ENCODE results near the gene HDDC3.
A peak's percentile ranks its signal among the peaks of the same experiment; 100 is the strongest.
"Not testable (repeated sequence)": the region's sequence is repeated elsewhere in the genome, so short reads cannot be mapped to it uniquely, and the experiment has no call there.

Gene HDDC3

GRCh38 chr15:90909976-90910375, 22.4 kb downstream of the HDDC3 start:
- no peak overlapping the region for H3K27ac ChIP-seq (ENCODE audit: low read length)
- H3K36me3 ChIP-seq (ENCODE audit: control insufficient read depth in 2 of 2, insufficient read depth in 2 of 2, low read length in 2 of 2) = peaks cover 80 to 83% of the 10 kb centered on the region in 2 donors
- H3K27me3 ChIP-seq (ENCODE audit: control insufficient read depth in 1 of 2, insufficient read depth in 2 of 2, low read length in 2 of 2) = no peaks in the 10 kb centered on the region
- no peak overlapping the region for H3K4me3 ChIP-seq (ENCODE audit: low read length in 2 of 2)
- no peak overlapping the region for H3K9ac ChIP-seq (ENCODE audit: low read length in 2 of 2)
- no peaks in the 10 kb centered on the region for H3K4me1 ChIP-seq (ENCODE audit: control insufficient read depth, insufficient read depth, low read length)
- no peaks in the 10 kb centered on the region for H3K9me3 ChIP-seq (ENCODE audit: control insufficient read depth in 2 of 2, low read length in 2 of 2)

- not testable (repeated sequence) for H3K4me1 ChIP-seq (ENCODE audit: control insufficient read depth, insufficient read depth, low read length); H3K27ac ChIP-seq (ENCODE audit: low read length); H3K4me3 ChIP-seq (ENCODE audit: low read length in 2 of 2); H3K9me3 ChIP-seq (ENCODE audit: control insufficient read depth in 2 of 2, low read length in 2 of 2); H3K9ac ChIP-seq (ENCODE audit: low read length in 2 of 2); H3K27me3 ChIP-seq (ENCODE audit: control insufficient read depth in 1 of 2, insufficient read depth in 2 of 2, low read length in 2 of 2)
- peaks cover 79 to 81% of the 10 kb centered on the region in 2 donors for H3K36me3 ChIP-seq (ENCODE audit: control insufficient read depth in 2 of 2, insufficient read depth in 2 of 2, low read length in 2 of 2)
Observed at GRCh38 chr15:90909449-90909848, 22.9 kb downstream of the HDDC3 start.

DNA sequence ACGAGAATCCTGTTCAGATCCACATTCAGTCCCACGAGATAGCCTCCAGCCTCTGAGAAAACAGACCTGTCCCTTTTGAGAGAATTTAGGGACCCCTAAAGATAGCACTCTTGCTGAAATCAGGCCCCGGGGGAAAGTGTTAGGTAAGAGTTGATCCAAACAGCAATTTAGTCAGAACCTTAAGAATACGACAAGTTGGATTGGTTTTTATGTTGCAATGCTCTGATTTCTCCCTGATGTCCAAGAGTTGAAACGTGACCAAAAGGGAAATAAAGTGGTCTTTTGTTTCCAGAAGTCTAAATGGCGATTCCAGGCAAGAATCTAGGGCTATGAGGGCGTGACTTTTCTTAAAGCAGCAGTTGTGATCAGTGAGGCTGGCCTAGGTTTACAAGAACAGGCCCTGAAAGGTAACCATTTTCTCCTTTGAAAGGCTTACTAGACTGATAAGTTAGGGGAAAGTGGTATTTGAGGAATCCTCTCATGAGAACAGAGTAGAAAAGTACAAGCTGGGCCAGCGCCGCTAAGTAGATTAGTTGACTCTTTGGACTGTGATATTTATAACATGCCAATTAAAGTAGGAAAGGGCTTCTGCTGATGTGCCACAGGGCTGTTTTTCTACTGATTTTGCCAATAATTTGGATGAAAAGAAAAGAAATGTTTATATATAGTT, 24.4 kb downstream of the HDDC3 start:
- Histone ChIP-seq H3K27ac (ENCODE audit: low read length) (no peak overlapping the region), H3K27me3 (ENCODE audit: control insufficient read depth in 1 of 2, insufficient read depth in 2 of 2, low read length in 2 of 2) (no peaks in the 10 kb centered on the region), H3K4me1 (ENCODE audit: control insufficient read depth, insufficient read depth, low read length) (peaks cover 10% of the 10 kb centered on the region), H3K9me3 (ENCODE audit: control insufficient read depth in 2 of 2, low read length in 2 of 2) (no peaks in the 10 kb centered on the region), H3K36me3 (ENCODE audit: control insufficient read depth in 2 of 2, insufficient read depth in 2 of 2, low read length in 2 of 2) (peaks cover 66 to 67% of the 10 kb centered on the region in 2 donors), H3K9ac (ENCODE audit: low read length in 2 of 2) (no peak overlapping the region), H3K4me3 (ENCODE audit: low read length in 2 of 2) (no peak overlapping the region)

DNA sequence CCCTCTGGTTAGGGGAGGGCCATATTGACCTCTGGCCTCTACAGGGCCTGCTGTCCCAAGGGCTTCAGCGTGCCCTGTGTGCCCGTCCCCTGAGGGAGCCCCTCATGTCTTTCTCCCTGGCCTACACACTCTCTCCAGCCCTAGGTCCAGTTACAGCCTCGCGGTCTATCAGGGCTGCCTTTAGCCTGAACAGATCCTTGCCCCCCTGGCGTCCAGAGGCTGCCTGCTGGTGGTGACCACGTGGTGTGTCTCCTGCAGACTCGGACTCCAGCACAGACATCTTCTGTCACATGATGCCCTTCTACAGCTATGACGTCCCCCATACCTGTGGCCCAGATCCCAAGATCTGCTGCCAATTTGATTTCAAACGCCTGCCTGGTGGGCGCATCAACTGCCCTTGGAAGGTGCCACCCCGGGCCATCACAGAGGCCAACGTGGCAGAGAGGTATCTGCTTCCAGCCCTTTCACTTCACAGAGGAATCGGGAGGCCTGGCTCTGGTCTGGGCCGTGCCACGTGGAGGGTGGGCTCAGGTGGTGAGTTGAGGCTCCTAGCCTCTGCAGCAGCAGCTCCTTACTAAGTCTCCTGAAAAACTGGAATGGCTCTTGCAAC, 25.2 kb downstream of the HDDC3 start:
- Histone ChIP-seq H3K4me3 (ENCODE audit: low read length in 2 of 2) (no peak overlapping the region), H3K9ac (ENCODE audit: low read length in 2 of 2) (no peak overlapping the region), H3K36me3 (ENCODE audit: control insufficient read depth in 2 of 2, insufficient read depth in 2 of 2, low read length in 2 of 2) (peaks cover 58 to 59% of the 10 kb centered on the region in 2 donors), H3K4me1 (ENCODE audit: control insufficient read depth, insufficient read depth, low read length) (peaks cover 14% of the 10 kb centered on the region), H3K27ac (ENCODE audit: low read length) (no peak overlapping the region), H3K27me3 (ENCODE audit: control insufficient read depth in 1 of 2, insufficient read depth in 2 of 2, low read length in 2 of 2) (no peaks in the 10 kb centered on the region), H3K9me3 (ENCODE audit: control insufficient read depth in 2 of 2, low read length in 2 of 2) (no peaks in the 10 kb centered on the region)

GRCh38 chr15:90906181-90906849, 26.0 kb downstream of the HDDC3 start:
- Histone ChIP-seq H3K4me1 (ENCODE audit: control insufficient read depth, insufficient read depth, low read length) (peaks cover 20% of the 10 kb centered on the region), H3K36me3 (ENCODE audit: control insufficient read depth in 2 of 2, insufficient read depth in 2 of 2, low read length in 2 of 2) (peaks cover 50% of the 10 kb centered on the region in 2 donors), H3K27me3 (ENCODE audit: control insufficient read depth in 1 of 2, insufficient read depth in 2 of 2, low read length in 2 of 2) (no peaks in the 10 kb centered on the region), H3K27ac (ENCODE audit: low read length) (no peak overlapping the region), H3K9me3 (ENCODE audit: control insufficient read depth in 2 of 2, low read length in 2 of 2) (no peaks in the 10 kb centered on the region), H3K9ac (ENCODE audit: low read length in 2 of 2) (no peak overlapping the region), H3K4me3 (ENCODE audit: low read length in 2 of 2) (no peak overlapping the region)

GRCh38 chr15:90905306-90906180, 26.8 kb downstream of the HDDC3 start:
- Histone ChIP-seq H3K27me3 (ENCODE audit: control insufficient read depth in 1 of 2, insufficient read depth in 2 of 2, low read length in 2 of 2) (no peaks in the 10 kb centered on the region), H3K9me3 (ENCODE audit: control insufficient read depth in 2 of 2, low read length in 2 of 2) (no peaks in the 10 kb centered on the region), H3K9ac (ENCODE audit: low read length in 2 of 2) (no peak overlapping the region), H3K4me3 (ENCODE audit: low read length in 2 of 2) (no peak overlapping the region), H3K4me1 (ENCODE audit: control insufficient read depth, insufficient read depth, low read length) (peaks cover 20% of the 10 kb centered on the region), H3K36me3 (ENCODE audit: control insufficient read depth in 2 of 2, insufficient read depth in 2 of 2, low read length in 2 of 2) (peaks cover 42 to 43% of the 10 kb centered on the region in 2 donors), H3K27ac (ENCODE audit: low read length) (no peak overlapping the region)

DNA sequence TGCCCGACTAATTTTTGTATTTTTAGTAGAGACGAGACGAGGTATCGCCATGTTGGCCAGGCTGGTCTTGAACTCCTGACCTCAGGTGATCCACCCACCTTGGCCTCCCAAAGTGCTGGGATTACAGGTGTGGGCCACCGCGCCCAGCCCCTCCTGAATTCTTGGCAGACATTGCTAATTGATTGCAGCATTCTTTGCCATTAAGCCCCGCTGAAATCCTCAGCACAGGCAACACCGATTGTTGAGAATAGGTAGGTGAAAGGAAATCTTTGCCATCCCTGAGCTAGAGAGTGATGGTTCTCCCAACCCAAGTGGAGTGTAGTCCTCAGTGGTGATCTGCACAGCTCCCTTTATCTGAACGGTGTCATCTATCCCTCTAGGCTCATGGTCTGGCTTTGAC, 27.6 kb downstream of the HDDC3 start:
- no peaks in the 10 kb centered on the region for H3K27me3 ChIP-seq (ENCODE audit: control insufficient read depth in 1 of 2, insufficient read depth in 2 of 2, low read length in 2 of 2)
- H3K27ac ChIP-seq (ENCODE audit: low read length) = no peak overlapping the region
- peaks cover 35 to 36% of the 10 kb centered on the region in 2 donors for H3K36me3 ChIP-seq (ENCODE audit: control insufficient read depth in 2 of 2, insufficient read depth in 2 of 2, low read length in 2 of 2)
- H3K4me1 ChIP-seq (ENCODE audit: control insufficient read depth, insufficient read depth, low read length) = peaks cover 20% of the 10 kb centered on the region
- H3K9me3 ChIP-seq (ENCODE audit: control insufficient read depth in 2 of 2, low read length in 2 of 2) = no peaks in the 10 kb centered on the region
- H3K4me3 ChIP-seq (ENCODE audit: low read length in 2 of 2) = no peak overlapping the region
- no peak overlapping the region for H3K9ac ChIP-seq (ENCODE audit: low read length in 2 of 2)

GRCh38 chr15:90903733-90904536, 28.4 kb downstream of the HDDC3 start:
- no peaks in the 10 kb centered on the region for H3K9me3 ChIP-seq (ENCODE audit: control insufficient read depth in 2 of 2, low read length in 2 of 2)

GRCh38 chr15:90902840-90903732, 29.3 kb downstream of the HDDC3 start, which contains the start of gene MAN2A2:
Gene MAN2A2, plus strand, starts transcription at chr15:90903302. Its CDS starts 906 bp downstream, at chr15:90904208.
- Histone ChIP-seq H3K9me3 (ENCODE audit: control insufficient read depth in 2 of 2, low read length in 2 of 2) (no peaks in the 10 kb centered on the region), H3K36me3 (ENCODE audit: control insufficient read depth in 2 of 2, insufficient read depth in 2 of 2, low read length in 2 of 2) (peaks cover 29% of the 10 kb centered on the region in 2 donors), H3K4me3 (ENCODE audit: low read length in 2 of 2) (peak within 1 kb of the TSS; percentile 84 to 94), H3K27me3 (ENCODE audit: control insufficient read depth in 1 of 2, insufficient read depth in 2 of 2, low read length in 2 of 2) (no peaks in the 10 kb centered on the region), H3K4me1 (ENCODE audit: control insufficient read depth, insufficient read depth, low read length) (peaks cover 20% of the 10 kb centered on the region), H3K27ac (ENCODE audit: low read length) (peak within 1 kb of the TSS; percentile 92), H3K9ac (ENCODE audit: low read length in 2 of 2) (peak within 1 kb of the TSS; percentile 89 to 91)

More at GRCh38 chr15:90903733-90904536, 28.4 kb downstream of the HDDC3 start:
- Histone ChIP-seq H3K4me3 (ENCODE audit: low read length in 2 of 2) (peak overlapping the region; percentile 75 to 84), H3K4me1 (ENCODE audit: control insufficient read depth, insufficient read depth, low read length) (peaks cover 20% of the 10 kb centered on the region), H3K9ac (ENCODE audit: low read length in 2 of 2) (peak overlapping the region; percentile 87 to 89), H3K27ac (ENCODE audit: low read length) (peak overlapping the region; percentile 88), H3K27me3 (ENCODE audit: control insufficient read depth in 1 of 2, insufficient read depth in 2 of 2, low read length in 2 of 2) (no peaks in the 10 kb centered on the region), H3K36me3 (ENCODE audit: control insufficient read depth in 2 of 2, insufficient read depth in 2 of 2, low read length in 2 of 2) (peaks cover 30 to 31% of the 10 kb centered on the region in 2 donors)

Measured in stomach smooth muscle (tissue), 2 donors.